Upper lobe of right lung (tissue), 1 donor: ENCODE results near the gene ASTN2. TPM values are rescaled to one million over a fixed set of nuclear protein-coding genes. Genes with fewer than 3 reads are reported as not detected.

Source experiments
- ATAC-seq: fragments of 200-7000 bp; cut with Tn5 transposase; one replicate; pipeline ENCODE4 v1.9.1; 2020; ENCODE audit warnings: mild to moderate bottlenecking, moderate library complexity
- DNase-seq: peaks from one replicate; pipeline ENCODE4 v3.0.0-alpha.2; 2020
- H3K27ac ChIP-seq: fragments of 200-600 bp; one replicate; pipeline ENCODE4 v1.8.0; 2022
- H3K27me3 ChIP-seq: fragments of 200-600 bp; one replicate; pipeline ENCODE4 v1.8.0; 2022; ENCODE audit warnings: mild to moderate bottlenecking
- H3K36me3 ChIP-seq: fragments of 200-600 bp; one replicate; pipeline ENCODE4 v1.8.0; 2022
- H3K4me1 ChIP-seq: fragments of 200-600 bp; one replicate; pipeline ENCODE4 v1.8.0; 2022
- H3K4me3 ChIP-seq: fragments of 200-600 bp; one replicate; pipeline ENCODE4 v1.8.0; 2022; ENCODE audit warnings: mild to moderate bottlenecking
- H3K9me3 ChIP-seq: fragments of 200-600 bp; one replicate; pipeline ENCODE4 v1.8.0; 2022
- CTCF ChIP-seq: fragments of 200-600 bp; IDR thresholded peaks from one replicate; pipeline ENCODE4 v1.8.0; 2022; ENCODE audit warnings: antibody characterized with exemption
- intact Hi-C: fragments of 100-400 bp; cut with DNase I; formaldehyde crosslinking; loops from one replicate; pipeline ENCODE4 v1.11.0; 2022
- total RNA-seq: library from RNA; stranded (reverse); fragmentation: NEBNext Ultra II Directional; extraction: Animal tissue kit (Norgen Biotek cat#: 25700); gene quantifications from one replicate; pipeline ENCODE4 v1.2.1, GENCODE V29; 2021
- donor health status: DM: no; HTN: yes; CAD: no; lungs with severe emphysema.

ASTN2 gene
- total RNA-seq, 1 donor from 2014 or later, result 3.8 TPM

DNA sequence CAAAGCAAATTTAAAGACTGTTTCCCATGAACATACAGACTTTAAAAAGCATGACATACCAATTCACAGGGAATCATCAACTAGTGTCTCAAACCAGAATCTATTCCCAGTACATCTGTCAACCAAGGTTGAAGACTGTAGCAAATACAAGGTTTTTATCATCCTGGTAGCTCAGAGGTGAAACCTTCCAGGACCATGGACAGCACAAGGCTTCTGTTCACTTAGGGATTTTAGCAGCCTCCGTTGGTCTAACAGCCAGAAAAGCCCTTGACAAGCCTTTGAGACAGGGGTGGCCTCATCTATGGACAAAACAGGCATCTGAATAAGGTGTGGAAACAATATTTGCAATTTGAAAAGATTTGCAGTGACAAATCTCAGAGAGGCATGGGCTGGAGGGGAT, 608.8 kb downstream of the ASTN2 start:
- no peaks in the 10 kb centered on the region for H3K9me3 ChIP-seq
- no peak for ATAC-seq
- intact Hi-C loops, result no loop called here
- no peak overlapping the region for H3K27ac ChIP-seq
- TF ChIP-seq CTCF, result no peak
- no peaks in the 10 kb centered on the region for H3K27me3 ChIP-seq
- no peak overlapping the region for H3K4me3 ChIP-seq
- no peak for DNase-seq
- no peaks in the 10 kb centered on the region for H3K4me1 ChIP-seq
- no peaks in the 10 kb centered on the region for H3K36me3 ChIP-seq

DNA sequence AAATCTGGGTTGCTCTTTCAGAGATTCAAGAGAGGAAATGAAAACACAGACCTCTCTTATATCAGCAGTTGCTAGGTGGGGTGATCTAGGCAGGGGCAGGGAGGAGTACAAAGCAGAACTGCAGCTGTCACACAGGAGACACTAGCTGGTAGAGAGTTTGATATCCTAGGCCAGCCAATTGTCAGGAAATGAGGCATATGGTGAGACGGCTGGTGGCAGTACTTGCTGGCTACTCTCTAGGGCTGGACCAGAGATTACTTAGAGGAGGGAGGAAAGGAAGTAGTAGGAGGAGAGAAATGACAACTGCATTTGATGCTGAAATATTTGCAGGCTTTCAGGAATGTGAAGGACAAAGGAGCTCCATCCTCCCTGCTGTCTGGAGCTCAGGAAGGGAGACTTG, 614.0 kb downstream of the ASTN2 start:
- no peaks in the 10 kb centered on the region for H3K27me3 ChIP-seq
- DNase-seq, result no peak
- no peak for TF ChIP-seq CTCF

DNA sequence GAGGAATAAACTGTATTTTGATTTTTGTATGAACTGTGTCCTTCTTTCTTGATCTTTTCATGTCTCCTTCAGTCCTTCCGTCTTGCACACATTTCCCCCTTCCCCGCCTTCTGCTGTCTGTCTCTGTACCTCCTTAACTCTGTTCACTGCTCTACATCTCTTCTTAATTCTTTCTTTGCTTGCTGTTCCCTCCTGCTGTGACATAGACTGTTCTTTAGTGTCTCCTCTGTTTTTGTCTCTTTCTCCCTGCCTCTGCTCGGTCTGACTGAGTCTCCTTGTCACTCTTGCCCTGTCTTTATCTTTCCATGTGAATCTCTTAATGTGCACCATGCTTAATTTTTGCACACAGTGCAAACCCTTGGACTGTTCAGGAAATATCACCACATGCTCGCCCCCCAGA, 614.8 kb downstream of the ASTN2 start:
- no peak for DNase-seq
- intact Hi-C loops, result no loop called here
- no peak for ATAC-seq

More for the DNA sequence above, 614.0 kb downstream of the ASTN2 start:
- H3K4me1 ChIP-seq, result no peaks in the 10 kb centered on the region
- no peak for ATAC-seq
- H3K4me3 ChIP-seq, result no peak overlapping the region
- no peaks in the 10 kb centered on the region for H3K36me3 ChIP-seq
- no peak overlapping the region for H3K27ac ChIP-seq
- intact Hi-C loops, result no loop called here
- H3K9me3 ChIP-seq, result no peaks in the 10 kb centered on the region

GRCh38 chr9:116798521-116798920, 616.3 kb downstream of the ASTN2 start:
- no peak for ATAC-seq
- no peak for TF ChIP-seq CTCF
- intact Hi-C loops, result no loop called here

More for the DNA sequence above, 614.8 kb downstream of the ASTN2 start:
- no peaks in the 10 kb centered on the region for H3K9me3 ChIP-seq
- no peaks in the 10 kb centered on the region for H3K27me3 ChIP-seq
- no peak overlapping the region for H3K27ac ChIP-seq
- no peaks in the 10 kb centered on the region for H3K36me3 ChIP-seq
- no peak overlapping the region for H3K4me3 ChIP-seq
- TF ChIP-seq CTCF, result no peak
- H3K4me1 ChIP-seq, result no peaks in the 10 kb centered on the region

GRCh38 chr9:116797276-116797675, 617.6 kb downstream of the ASTN2 start:
- H3K4me1 ChIP-seq, result no peaks in the 10 kb centered on the region
- no peak overlapping the region for H3K27ac ChIP-seq
- no peaks in the 10 kb centered on the region for H3K27me3 ChIP-seq
- ATAC-seq (no peak), DNase-seq (no peak)
- H3K4me3 ChIP-seq, result no peak overlapping the region
- no peaks in the 10 kb centered on the region for H3K9me3 ChIP-seq
- intact Hi-C loops, result no loop called here
- TF ChIP-seq CTCF, result no peak
- H3K36me3 ChIP-seq, result no peaks in the 10 kb centered on the region

More at GRCh38 chr9:116798521-116798920, 616.3 kb downstream of the ASTN2 start:
- H3K4me1 ChIP-seq, result no peaks in the 10 kb centered on the region
- H3K27ac ChIP-seq, result no peak overlapping the region
- no peaks in the 10 kb centered on the region for H3K27me3 ChIP-seq
- H3K4me3 ChIP-seq, result no peak overlapping the region
- no peaks in the 10 kb centered on the region for H3K9me3 ChIP-seq
- H3K36me3 ChIP-seq, result no peaks in the 10 kb centered on the region
- no peak for DNase-seq

DNA sequence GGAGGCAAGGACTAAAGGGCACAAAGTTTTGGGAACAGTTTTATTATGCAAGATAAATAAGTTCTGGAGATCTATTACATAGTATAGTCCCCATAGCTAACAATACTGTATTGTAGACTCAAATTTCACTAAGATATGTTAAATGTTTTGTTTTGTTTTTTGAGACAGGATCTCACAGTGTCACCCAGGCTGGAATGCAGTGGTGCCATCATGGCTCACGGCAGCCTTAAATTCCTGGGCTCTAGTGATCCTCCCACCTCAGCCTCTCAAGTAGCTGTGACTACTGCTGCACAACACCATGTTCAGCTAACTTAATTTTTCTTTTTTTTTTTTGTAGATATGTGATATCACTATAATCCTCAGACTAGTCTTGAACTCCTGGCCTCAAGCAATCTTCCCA, 618.2 kb downstream of the ASTN2 start:
- Histone ChIP-seq H3K27me3 (no peaks in the 10 kb centered on the region), H3K4me1 (no peaks in the 10 kb centered on the region), H3K4me3 (no peak overlapping the region), H3K9me3 (no peaks in the 10 kb centered on the region), H3K27ac (no peak overlapping the region), H3K36me3 (no peaks in the 10 kb centered on the region)
- intact Hi-C loops, result no loop called here
- TF ChIP-seq CTCF, result no peak
- no peak for DNase-seq
- no peak for ATAC-seq
